ENCODE measurements around the gene TIGD3. TPM values are rescaled to one million over a fixed set of nuclear protein-coding genes. Genes with fewer than 3 reads are reported as not detected.
"Not testable (repeated sequence)": the region's sequence is repeated elsewhere in the genome, so short reads cannot be mapped to it uniquely, and the experiment has no call there.

Gene TIGD3
- total and polyA plus RNA-seq, 4 donors: 0.08 to 0.33 (median 0.17) TPM; not detected in 1

- peak; percentile 87 for DNase-seq (ENCODE audit: low spot score)
- TF ChIP-seq YY1 (IDR thresholded peaks at IDR 0.05) (peak; percentile 33), NR2F2 (IDR thresholded peaks at IDR 0.05) (peak; percentile 21), CTCF (IDR thresholded peaks at IDR 0.05; ENCODE audit: low read depth, low read length, missing input control) (peak; percentile 77), HNF4A (conservative IDR thresholded peaks at IDR 0.05) (no peak), RAD21 (IDR thresholded peaks at IDR 0.05) (peak; percentile 81 to 86), ZBTB33 (IDR thresholded peaks at IDR 0.05) (no peak)
- H3K9me3 ChIP-seq (ENCODE audit: control insufficient read depth in 4 of 4, low read length in 3 of 4): no peaks in the 10 kb centered on the region
- H3K4me1 ChIP-seq (ENCODE audit: control insufficient read depth in 4 of 4, insufficient read depth in 4 of 4, low read length in 3 of 4): peaks cover 4 to 10% (median 8%) of the 10 kb centered on the region in 4 donors
- no peak overlapping the region for H3K4me3 ChIP-seq (ENCODE audit: low read depth in 1 of 3, low read length in 3 of 3)
- peak overlapping the region in 1 of 2 donors; percentile 65 for H3K9ac ChIP-seq (ENCODE audit: low read depth in 1 of 2, low read length in 2 of 2)
- H3K27ac ChIP-seq (ENCODE audit: low read depth in 1 of 2, low read length in 2 of 2): no peak overlapping the region
- 12% methylated on average over 13 of the region's 13 CpGs for WGBS
- no peaks in the 10 kb centered on the region for H3K36me3 ChIP-seq (ENCODE audit: control insufficient read depth in 4 of 4, insufficient read depth in 3 of 4, low read depth in 1 of 4, low read length in 3 of 4)
- H3K27me3 ChIP-seq (ENCODE audit: control insufficient read depth in 4 of 4, insufficient read depth in 4 of 4, low read length in 3 of 4): no peaks in the 10 kb centered on the region
Observed at GRCh38 chr11:65329944-65330403, 24.6 kb upstream of the TIGD3 start.

DNA sequence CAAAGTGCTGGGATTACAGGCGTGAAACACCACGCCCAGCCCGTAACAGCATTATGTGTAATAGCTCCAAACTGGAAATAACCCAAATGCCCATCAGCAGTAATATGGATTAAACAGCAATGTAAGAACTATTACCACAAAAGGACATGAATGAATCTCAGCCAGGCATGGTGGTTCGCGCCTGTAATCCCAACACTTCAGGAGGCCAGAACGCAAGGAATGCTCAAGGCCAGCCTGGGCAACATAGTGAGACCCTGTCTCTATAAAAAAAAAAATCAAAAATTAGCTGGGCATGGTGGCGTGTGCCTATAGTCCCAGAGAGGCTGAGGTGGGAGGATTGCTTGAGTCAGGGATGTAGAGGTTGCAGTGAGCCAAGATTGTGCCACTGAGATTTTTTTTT is 24.0 kb upstream of the TIGD3 start:
- no peak overlapping the region for H3K9ac ChIP-seq (ENCODE audit: low read depth in 1 of 2, low read length in 2 of 2)
- H3K4me1 ChIP-seq (ENCODE audit: control insufficient read depth in 4 of 4, insufficient read depth in 4 of 4, low read length in 3 of 4): peaks cover 4 to 14% (median 14%) of the 10 kb centered on the region in 4 donors
- no peak for DNase-seq (ENCODE audit: low spot score)
- TF ChIP-seq, protein P1, sequence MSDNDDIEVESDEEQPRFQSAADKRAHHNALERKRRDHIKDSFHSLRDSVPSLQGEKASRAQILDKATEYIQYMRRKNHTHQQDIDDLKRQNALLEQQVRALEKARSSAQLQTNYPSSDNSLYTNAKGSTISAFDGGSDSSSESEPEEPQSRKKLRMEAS (IDR thresholded peaks at IDR 0.05): no peak
- TF ChIP-seq HNF4A (conservative IDR thresholded peaks at IDR 0.05) (no peak), FOXA2 (IDR thresholded peaks at IDR 0.05) (no peak), CTCF (IDR thresholded peaks at IDR 0.05; ENCODE audit: low read depth, low read length, missing input control) (no peak), JUND (IDR thresholded peaks at IDR 0.05) (no peak), ZBTB33 (IDR thresholded peaks at IDR 0.05) (no peak), GABPA (IDR thresholded peaks at IDR 0.05 in 1 of 2, conservative IDR thresholded peaks at IDR 0.05 in 1 of 2) (no peak), RXRA (IDR thresholded peaks at IDR 0.05) (no peak)
- TF ChIP-seq, protein P2, sequence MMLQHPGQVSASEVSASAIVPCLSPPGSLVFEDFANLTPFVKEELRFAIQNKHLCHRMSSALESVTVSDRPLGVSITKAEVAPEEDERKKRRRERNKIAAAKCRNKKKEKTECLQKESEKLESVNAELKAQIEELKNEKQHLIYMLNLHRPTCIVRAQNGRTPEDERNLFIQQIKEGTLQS (IDR thresholded peaks at IDR 0.05): no peak
- TF ChIP-seq, protein P3, sequence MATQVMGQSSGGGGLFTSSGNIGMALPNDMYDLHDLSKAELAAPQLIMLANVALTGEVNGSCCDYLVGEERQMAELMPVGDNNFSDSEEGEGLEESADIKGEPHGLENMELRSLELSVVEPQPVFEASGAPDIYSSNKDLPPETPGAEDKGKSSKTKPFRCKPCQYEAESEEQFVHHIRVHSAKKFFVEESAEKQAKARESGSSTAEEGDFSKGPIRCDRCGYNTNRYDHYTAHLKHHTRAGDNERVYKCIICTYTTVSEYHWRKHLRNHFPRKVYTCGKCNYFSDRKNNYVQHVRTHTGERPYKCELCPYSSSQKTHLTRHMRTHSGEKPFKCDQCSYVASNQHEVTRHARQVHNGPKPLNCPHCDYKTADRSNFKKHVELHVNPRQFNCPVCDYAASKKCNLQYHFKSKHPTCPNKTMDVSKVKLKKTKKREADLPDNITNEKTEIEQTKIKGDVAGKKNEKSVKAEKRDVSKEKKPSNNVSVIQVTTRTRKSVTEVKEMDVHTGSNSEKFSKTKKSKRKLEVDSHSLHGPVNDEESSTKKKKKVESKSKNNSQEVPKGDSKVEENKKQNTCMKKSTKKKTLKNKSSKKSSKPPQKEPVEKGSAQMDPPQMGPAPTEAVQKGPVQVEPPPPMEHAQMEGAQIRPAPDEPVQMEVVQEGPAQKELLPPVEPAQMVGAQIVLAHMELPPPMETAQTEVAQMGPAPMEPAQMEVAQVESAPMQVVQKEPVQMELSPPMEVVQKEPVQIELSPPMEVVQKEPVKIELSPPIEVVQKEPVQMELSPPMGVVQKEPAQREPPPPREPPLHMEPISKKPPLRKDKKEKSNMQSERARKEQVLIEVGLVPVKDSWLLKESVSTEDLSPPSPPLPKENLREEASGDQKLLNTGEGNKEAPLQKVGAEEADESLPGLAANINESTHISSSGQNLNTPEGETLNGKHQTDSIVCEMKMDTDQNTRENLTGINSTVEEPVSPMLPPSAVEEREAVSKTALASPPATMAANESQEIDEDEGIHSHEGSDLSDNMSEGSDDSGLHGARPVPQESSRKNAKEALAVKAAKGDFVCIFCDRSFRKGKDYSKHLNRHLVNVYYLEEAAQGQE (IDR thresholded peaks at IDR 0.05): no peak
- no peaks in the 10 kb centered on the region for H3K36me3 ChIP-seq (ENCODE audit: control insufficient read depth in 4 of 4, insufficient read depth in 3 of 4, low read depth in 1 of 4, low read length in 3 of 4)
- WGBS: 82% methylated on average over 7 of the region's 7 CpGs
- no peak overlapping the region for H3K4me3 ChIP-seq (ENCODE audit: low read depth in 1 of 3, low read length in 3 of 3)
- H3K27ac ChIP-seq (ENCODE audit: low read depth in 1 of 2, low read length in 2 of 2): no peak overlapping the region
- H3K9me3 ChIP-seq (ENCODE audit: control insufficient read depth in 4 of 4, low read length in 3 of 4): no peaks in the 10 kb centered on the region
- H3K27me3 ChIP-seq (ENCODE audit: control insufficient read depth in 4 of 4, insufficient read depth in 4 of 4, low read length in 3 of 4): no peaks in the 10 kb centered on the region

- not testable (repeated sequence) for DNase-seq (ENCODE audit: low spot score); H3K4me3 ChIP-seq (ENCODE audit: low read depth in 1 of 3, low read length in 3 of 3); H3K27ac ChIP-seq (ENCODE audit: low read depth in 1 of 2, low read length in 2 of 2); H3K36me3 ChIP-seq (ENCODE audit: control insufficient read depth in 4 of 4, insufficient read depth in 3 of 4, low read depth in 1 of 4, low read length in 3 of 4); H3K9ac ChIP-seq (ENCODE audit: low read depth in 1 of 2, low read length in 2 of 2); H3K9me3 ChIP-seq (ENCODE audit: control insufficient read depth in 4 of 4, low read length in 3 of 4); H3K27me3 ChIP-seq (ENCODE audit: control insufficient read depth in 4 of 4, insufficient read depth in 4 of 4, low read length in 3 of 4)
- peaks cover 4 to 15% (median 14%) of the 10 kb centered on the region in 4 donors for H3K4me1 ChIP-seq (ENCODE audit: control insufficient read depth in 4 of 4, insufficient read depth in 4 of 4, low read length in 3 of 4)
- WGBS: 90% methylated on average over 9 of the region's 9 CpGs
Observed at GRCh38 chr11:65332591-65332990, 22.0 kb upstream of the TIGD3 start.

Data from liver (tissue), 9 donors.